Astrocyte (in vitro differentiated cells and primary cell): Measurements from ENCODE around the gene ASAH2B.

ENCODE experiments used
- CTCF ChIP-seq: IDR thresholded peaks from 2 replicates; pipeline ENCODE4 v1.5.1; 2011; ENCODE audit warnings: low read depth, mild to moderate bottlenecking, inconsistent platforms, low read length, moderate library complexity; ENCODE audit not compliant: insufficient read depth
- EZH2 ChIP-seq: IDR thresholded peaks from 2 replicates; pipeline ENCODE4 v1.6.1; 2012; ENCODE audit warnings: mild to moderate bottlenecking, low read length, inconsistent platforms; ENCODE audit not compliant: insufficient read depth

DNA sequence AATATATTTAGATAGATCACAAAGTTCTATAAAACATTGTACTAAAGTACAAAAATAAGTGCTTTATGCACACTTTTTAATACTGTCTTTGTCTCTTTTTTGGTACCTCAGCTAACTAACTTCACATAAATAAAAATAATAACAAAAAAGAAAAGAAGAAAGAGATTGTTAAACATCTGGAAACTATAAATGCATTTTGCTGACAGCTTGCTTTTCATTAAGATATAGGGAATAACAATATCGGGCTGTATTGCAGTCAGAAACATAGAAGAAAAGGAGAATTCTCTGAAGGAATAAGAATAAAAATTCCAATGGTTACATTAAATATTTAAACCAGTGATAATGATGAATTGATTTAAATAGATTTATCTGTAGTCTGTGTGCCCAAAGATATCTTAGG lies 59.9 kb downstream of the ASAH2B start:
- TF ChIP-seq CTCF (no peak), EZH2 (no peak)
